NCI-H460 (cell line): ENCODE data around the gene ZNF219. TPM values are rescaled to one million over a fixed set of nuclear protein-coding genes. Genes with fewer than 3 reads are reported as not detected.

ENCODE experiments used
- DNase-seq: peaks from one replicate; pipeline ENCODE4 v3.0.0-alpha.2; 2016; ENCODE audit warnings: low read depth; ENCODE audit errors: extremely low read depth
- total RNA-seq: library from RNA; depleted of rRNA; stranded (reverse); fragments of >200 nt; shearing (Covaris generic); gene quantifications from 2 replicates; pipeline ENCODE4 v1.2.3, GENCODE V29; 2014

ZNF219 gene
- total RNA-seq, 1 experiment from 2014 or later, result 23.5 TPM

DNA sequence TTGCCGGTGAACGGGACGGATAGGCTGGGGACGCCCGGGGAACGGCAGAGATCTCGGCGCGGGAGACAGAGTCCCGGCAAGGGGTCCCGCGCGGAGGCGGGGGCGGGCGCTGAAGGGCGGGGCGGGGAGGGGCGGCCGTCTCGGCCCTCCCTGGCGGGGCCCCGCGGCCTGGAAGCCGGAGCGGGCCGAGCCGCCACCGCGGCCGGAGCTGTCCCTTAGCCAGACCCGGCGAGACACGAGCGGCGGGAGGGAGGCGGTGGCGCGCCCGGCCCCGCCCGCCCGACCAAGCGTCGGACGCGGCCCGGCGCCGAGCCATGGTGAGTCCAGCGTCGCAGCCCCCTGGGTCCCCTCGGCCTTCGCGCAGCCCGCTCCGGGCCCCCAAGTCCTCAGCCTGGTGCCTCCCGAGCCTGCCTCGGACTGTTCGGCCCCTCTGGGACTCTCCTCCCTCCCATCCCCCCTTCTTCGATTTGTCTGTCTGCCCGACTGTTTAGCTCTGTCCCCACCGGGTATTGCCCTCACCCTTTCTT lies 28.3 kb downstream of the ZNF219 start, which contains the start of gene ARHGEF40:
Gene ARHGEF40, plus strand, starts transcription at position 222 of the 527 bp plus-strand sequence. Its CDS starts 93 bp downstream, at position 315.
- DNase-seq, result peak; percentile 39

DNA sequence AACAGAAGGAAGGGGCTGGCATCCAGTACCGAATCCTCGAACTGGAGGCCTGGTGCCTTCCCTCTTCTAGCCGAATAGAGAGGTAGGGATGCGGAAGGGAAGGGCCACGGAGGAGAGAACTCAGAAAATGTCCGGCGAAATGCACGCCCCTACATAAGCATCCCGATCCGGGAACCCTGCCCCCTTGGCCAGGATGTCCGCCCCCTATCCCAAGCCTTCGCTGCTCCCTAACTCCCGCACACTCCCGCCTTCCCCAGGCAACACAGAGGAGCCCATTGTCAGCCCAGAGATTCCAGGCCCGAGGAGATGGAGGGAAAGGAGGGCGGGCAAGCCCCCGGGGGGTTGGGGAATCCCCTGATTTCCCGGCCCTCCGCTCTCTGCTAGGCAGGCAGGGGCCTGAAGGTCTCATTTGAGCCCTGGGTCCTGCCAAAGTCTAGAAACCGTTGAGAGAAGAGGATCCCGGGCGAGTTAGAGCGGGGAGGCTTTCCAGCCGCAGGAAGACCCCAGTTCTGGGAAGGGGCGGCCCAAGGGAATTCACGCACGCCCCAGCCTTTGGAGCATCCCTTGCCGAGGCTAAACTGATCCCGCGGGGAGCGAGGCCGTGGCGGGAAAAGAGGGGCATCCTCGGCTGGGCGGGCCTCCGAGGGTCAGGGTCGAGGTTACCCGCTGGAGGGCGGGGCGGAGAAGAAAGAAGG lies 28.9 kb downstream of the ZNF219 start:
- DNase-seq, result no peak

DNA sequence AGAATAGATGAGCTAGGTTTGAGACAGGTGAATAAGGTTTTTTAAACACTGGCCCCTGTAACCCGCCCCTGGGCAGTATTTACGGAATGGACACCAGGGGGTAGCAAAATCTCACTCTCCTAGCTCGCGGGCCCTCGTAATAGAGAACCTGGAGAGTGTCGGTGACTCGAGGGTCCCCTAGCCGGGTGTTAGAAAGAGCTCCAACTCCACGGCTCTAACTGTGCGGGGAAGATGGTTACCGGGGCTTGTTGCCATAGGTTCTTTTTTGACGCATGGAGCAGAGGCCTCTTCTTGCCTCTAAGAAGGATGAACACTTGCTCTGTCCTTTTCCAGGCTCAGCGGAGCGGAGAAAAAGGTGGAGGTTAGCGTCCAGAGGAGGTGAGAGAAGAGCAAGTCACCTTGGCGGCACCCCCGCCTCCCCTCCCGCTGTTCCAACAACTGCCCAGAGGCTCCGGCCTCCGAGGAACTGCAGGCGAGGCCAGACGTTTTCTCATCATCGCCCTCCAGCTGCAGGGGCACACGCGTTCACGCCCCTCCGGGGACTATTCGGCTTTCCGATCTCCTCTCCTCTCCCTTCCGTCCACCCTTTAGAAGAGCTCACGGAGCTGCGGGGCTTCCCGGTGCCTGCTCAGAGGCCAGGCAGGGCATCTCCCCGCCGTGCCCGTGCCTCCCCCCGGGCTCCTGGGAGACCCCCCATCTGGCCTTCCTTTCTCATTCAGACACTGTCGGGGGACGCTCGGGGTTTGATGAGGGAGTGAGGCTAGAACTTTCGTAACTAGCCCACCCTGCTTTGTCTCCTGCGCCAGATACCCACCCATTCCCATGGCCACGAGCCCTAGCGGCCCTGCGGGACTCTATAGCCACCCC lies 29.7 kb downstream of the ZNF219 start:
- DNase-seq, result peak; percentile 58

DNA sequence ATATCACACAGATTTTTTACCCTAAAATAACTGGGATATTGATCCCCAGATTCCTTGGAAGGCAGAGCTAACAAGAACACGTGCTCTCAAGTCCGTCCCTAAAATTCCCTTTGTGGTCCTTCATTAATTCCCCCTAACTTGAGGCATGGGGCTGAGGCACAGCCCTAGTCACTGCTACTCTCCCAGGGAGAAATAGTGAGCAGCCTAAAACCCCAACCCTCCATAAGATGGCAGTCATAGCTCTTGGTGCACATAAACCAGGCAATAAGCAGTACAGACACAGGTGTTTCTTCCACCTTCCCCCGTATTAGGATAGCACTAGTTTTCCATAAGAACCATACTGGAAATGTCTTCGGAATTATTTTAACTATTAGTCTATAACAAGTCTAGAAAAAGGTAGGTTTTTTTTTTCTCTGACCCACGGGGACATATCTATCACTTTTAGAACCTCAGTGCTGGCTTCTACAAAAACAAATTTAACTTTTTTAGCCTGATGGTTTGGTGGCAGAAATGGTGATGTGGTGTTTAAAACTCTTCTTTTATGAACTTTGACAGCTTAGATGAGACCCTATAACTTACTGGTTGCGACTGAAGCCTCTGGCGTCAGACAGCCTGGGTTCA lies 31.5 kb downstream of the ZNF219 start:
- peak; percentile 19 for DNase-seq

DNA sequence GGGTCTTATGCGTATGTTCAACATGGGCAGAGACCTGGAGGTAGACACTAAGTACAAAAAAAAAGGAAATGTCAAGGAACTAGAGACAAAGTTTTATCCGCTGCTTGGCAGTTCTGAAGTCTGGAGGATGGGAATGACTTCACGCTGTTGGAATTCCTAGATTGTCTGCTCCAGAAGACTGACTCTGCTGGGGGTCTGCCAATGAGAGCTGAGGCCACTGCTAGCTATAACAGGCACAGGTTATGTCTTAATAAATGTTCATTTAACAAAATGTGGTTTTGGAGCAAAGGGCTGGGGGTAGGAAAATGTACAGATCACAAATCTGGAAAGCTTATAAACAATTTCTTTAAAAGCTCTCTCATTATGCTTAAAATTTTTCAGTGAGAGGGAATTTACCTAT lies 35.0 kb downstream of the ZNF219 start:
- DNase-seq, result no peak

DNA sequence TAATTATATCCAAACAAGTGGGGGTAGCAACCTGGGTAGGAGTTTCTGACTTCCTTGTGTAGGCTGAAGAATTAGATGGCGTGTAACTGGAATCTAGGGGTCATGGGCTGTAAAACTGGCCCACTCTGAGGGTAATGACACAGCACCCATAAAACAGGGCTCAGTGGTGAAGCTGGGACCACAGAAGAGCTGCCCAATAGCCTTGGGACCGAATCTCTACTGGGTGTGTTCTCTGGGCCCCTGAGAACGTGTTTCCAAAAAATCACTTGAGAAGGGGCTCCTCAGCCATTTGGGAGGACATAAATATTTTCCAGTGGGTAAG lies 37.1 kb downstream of the ZNF219 start:
- DNase-seq, result no peak

DNA sequence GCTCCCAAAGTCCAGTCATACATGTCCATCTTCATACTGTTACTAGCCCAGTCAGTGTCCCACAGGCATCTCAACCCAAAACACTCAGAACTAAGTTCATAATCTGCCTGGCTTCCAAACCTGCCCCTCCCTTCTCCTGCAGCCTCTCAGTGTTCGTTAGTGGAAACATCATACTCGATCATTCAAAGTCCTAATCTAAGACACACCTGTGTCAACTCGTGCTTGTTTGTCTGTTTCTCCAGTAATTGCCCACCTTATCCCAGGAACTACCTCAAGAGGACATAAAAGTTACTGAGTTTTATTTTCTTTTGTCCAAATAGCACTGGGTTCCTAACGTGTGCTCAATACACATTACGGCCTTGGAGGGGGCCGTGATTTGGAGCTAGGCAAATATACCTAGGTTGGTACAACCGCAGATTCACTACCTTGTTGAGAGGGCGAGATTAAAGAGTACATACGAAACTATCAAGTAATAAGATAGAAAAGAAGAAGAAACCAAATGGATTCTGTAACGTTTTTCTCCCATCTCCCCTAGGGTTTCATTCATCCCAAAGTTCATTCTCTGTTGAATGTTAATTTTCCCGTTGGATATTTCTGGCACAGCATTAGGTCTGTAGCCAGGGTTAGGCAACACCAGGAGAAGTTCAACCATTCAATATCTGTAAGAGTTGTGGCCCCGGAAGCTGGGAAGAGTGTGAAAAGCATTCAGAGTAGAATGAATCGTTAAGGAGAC lies 37.7 kb downstream of the ZNF219 start:
- DNase-seq, result no peak

DNA sequence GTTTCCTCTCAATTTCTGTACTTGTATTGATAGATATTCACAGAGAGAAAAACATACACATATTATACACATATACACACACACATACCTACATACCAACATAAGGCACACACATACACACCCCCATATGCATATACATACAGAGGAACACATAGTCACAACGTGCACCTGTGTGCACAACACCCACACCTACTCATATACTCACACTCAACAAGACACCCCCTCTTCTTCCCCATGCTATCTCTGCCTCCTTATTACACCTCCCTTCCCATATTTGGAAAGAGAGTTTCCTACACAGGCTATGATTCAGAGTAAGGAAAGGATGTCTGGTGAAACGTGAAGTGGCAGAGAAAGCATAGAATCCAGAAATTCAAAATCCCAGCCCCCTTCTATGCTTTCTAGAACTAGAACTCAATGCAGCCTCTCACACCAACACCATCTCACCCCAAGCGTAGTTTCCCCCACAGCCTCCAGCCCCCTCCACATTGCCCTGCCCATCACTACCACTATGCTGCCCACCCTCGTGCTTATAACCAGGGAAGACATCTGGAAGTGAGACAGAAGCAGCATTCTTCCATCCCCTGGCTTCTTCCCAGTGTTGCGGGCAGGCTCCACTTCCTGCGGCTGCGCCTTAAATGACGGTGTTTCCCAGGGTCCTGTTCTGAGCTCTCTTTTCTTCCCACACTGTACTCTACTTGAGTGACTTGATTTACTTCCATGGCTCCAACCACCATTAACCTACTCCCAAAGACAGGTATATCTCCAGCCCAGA lies 38.4 kb downstream of the ZNF219 start:
- DNase-seq, result no peak

DNA sequence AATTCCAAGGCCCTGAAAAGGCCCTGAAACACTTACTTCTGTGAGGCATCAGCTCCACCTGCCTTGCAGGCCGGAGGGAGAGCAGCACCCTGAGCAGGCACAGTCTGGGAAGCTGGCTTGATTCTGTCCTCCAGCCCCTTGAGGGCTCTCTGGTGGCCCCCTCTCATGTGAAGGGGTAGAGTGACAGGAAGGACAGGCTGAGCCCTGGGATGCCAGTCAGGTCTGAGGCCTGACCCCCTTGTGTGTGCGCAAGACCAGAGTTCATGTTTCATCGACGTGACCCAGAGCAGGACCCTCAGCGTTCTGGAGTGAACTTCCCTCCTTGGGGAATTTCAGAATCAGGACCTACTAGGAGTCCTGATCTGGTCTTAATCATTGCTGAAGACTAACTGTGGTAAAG lies 39.6 kb downstream of the ZNF219 start:
- no peak for DNase-seq

DNA sequence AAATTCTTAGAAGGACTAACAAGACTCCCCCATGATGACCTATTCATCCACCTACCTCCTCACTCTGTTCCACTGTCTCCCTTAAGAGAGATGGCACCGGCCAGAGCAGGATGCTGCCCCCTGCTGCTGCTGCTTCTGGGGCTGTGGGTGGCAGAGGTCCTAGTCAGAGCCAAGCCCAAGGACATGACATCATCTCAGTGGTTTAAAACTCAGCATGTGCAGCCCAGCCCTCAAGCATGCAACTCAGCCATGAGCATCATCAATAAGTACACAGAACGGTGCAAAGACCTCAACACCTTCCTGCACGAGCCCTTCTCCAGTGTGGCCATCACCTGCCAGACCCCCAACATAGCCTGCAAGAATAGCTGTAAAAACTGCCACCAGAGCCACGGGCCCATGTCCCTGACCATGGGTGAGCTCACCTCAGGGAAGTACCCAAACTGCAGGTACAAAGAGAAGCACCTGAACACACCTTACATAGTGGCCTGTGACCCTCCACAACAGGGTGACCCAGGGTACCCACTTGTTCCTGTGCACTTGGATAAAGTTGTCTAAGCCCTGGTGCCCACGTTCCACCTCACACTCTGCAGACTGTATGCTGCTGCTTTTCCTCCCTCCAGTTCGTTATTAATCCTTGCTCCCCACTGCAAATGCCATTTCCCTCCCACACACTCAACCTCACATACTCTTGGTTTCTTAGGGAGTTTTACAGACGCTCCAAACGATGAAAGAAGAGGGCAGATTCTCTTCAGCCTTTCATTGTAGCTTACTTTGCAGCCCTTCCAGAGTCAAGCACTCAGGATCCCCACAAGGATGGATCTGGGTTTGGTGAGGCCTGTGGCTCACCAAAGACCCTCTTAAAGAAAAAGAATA lies 40.4 kb downstream of the ZNF219 start, which contains the start of gene RNASE8:
Gene RNASE8, plus strand, starts transcription at position 20 of the 873 bp plus-strand sequence. Its CDS starts 71 bp downstream, at position 91.
- DNase-seq, result no peak

DNA sequence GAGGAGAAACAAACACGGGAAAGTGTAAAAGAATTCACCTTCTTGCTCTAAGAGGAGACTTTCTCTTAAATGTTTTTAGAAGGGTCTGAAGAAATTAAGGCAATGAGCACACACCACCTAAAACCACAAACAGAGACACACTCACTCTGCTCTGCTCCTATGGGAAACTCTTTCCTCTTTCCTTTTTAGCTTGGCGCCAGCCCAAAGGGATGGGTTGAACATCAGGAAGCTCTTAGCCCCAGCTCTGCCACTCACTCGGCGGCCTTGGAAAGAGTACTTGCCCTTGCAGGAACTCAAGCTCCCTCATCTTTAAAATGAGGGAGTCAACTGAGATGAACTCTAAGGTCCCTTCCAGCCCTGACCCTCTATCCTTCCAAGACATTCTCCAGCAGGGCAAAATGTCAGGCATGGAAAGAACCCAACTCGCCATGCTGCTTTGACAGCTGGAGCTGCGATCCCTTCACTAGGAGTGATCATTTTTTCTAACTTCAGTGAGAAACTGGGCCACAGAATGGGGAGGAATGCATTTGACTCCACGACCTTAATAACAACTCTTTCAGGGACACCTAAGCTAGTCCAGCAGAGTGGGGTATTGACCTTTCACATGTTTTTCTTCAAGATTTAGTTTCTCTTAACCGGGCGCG lies 41.8 kb downstream of the ZNF219 start:
- no peak for DNase-seq

DNA sequence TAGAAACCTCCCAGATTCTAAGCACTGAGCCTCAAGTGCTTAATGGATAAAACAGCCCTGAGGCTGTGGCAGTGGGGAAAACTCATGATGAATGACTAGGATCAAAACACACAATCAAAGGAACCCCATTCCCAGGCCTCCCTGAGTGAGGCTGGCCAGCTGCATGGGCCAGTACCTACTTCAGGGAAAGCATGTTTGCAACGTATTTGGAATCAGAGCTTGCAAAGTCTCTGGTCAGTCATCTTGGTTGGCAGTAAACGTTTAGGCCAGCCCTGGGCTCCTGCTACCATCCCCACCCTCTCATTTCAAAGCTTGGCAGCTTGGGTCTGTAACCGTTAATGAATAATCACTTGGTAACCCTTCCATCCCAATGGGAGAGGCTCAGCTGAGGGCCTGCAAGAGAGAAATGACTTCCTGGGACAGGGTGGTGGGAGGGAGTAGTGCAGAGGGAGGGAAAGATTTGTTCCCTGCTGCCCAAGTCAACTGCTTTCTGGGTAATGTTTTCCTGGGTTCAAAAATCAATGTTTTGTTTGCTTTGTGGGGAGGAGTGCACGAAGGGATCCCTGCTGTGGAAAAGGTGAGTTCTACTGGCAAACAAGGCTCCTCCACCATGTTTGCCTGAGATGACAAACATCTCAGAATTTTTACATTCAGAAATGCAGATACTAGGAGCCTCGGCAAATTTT lies 42.9 kb downstream of the ZNF219 start:
- DNase-seq, result no peak

DNA sequence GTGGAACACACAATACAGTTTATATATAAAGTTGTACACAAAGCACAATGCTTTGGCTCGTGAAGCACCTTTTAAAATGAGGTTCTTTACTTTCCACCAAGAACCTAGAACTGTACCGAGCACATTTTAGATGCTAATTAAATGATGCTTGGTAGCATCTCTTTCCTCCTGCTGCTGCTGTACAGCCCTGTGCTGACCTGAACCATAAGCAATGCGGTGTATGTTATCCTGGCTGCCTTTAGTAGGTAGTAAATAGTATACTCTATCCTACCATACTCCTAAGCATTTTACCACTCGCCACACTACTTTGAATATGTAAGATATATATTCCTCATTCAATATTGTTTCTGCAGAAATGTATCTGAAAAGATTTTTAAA lies 43.7 kb downstream of the ZNF219 start:
- no peak for DNase-seq

DNA sequence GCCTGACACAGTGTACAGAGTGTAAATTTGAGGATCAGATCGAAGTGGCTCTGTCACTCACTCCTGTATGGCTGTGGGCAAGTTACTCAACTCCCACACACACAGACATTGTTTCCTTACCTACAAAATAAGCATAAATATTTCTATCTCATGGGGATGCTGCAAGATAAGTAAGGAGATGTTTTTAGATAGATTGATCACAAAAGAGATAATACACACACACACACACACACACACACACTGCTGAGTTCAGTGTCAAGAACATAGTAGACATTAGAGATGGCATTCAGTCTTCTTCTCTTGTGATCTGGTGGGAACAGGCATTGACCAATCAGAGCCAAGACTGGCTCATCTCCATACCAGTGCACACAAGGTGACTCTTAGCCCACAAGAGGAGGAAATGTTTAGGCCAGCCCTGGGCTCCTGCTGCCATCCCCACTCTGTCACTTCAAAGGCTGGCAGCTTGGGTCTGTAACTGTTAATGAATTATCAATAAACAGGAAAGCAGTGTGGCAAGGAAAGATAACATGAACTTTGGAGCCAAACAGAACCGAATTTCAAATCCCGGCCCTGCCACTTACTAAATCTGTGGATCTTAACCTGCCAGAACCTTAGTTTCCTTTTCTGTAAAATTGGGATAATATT lies 44.2 kb downstream of the ZNF219 start:
- DNase-seq, result no peak

DNA sequence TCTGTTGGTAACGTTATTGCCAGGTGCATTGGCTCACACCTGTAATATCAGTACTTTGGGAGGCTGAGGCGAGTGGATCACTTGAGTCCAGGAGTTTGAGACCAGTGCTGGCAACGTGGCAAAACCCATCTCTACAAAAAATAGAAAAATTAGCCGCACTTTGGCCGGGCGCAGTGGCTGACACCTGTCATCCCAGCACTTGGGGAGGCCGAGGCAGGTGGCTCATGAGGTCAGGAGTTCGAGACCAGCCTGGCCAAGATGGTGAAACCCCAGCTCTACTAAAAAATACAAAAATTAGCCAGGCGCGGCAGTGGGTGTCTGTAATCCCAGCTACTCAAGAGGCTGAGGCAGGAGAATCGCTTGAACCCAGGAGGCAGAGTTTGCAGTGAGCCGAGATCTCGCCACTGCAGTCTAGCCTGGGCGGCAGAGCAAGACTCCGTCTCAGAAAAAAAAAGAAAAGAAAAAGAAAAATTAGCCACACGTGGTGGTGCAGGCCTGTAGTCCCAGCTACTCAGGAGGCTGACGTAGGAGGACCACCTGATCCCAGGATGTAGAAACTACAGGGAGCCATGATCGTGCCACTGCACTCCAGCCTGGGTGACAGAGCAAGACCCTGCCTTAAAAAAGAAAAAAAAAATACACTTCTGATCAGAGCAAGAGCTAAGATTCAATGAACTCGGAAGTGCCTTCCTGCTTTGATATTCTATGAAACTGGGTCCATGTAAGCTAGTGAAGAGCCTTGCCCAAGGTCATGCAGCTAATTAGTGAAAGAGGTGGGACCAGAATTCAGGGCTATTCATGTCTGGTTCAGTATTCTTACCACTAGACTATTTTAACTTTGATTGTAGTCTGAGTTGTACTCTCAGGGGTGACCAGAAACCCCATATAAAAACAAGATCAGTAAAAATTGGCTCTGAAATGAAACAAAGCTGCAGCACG lies 45.0 kb downstream of the ZNF219 start:
- no peak for DNase-seq

DNA sequence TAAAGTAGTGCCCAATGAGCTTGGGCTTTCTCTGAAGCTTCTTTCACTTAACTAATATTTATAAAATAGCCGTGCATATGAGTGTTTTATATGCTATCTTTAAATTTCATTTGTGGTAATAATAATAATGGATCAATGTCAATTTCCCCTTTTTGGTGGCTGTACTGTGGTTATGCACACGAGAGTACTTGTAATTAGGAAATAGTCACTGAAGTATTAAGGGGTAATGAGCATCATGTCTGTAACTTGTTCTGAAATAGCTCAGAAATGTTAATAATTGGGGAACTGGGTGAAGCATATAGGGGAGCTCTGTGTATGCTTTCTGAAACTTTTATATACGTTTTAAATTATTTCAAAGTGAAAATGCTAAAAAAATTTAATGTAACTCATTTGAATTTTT lies 47.9 kb downstream of the ZNF219 start:
- no peak for DNase-seq
